Psoas muscle (tissue), 8 donors: ENCODE data around the gene ACAD9. TPM values are rescaled to one million over a fixed set of nuclear protein-coding genes. Genes with fewer than 3 reads are reported as not detected.

Experiments
- ATAC-seq, 4 donors: fragments of 200-7000 bp; cut with Tn5 transposase; one replicate each; pipeline ENCODE4 v1.9.1; 2020; ENCODE audit warnings: moderate library complexity in 3 of 4, mild to moderate bottlenecking in 2 of 4
- DNase-seq, 2 donors: peaks; one replicate each; pipeline ENCODE4 v3.0.0-alpha.2; 2020
- H3K27ac ChIP-seq: fragments of 200-600 bp; one replicate; pipeline ENCODE4 v1.8.0; 2022
- H3K27me3 ChIP-seq, 3 donors: fragments of 200-600 bp in 1 of 3; one replicate each; pipeline versions ENCODE4 v1.6.1 to v1.8.0; 2013 to 2022; ENCODE audit warnings: low read length in 2 of 3, mild to moderate bottlenecking in 2 of 3, moderate library complexity in 1 of 3; ENCODE audit not compliant: insufficient read depth in 3 of 3
- H3K36me3 ChIP-seq, 2 donors: fragments of 200-600 bp in 1 of 2; one replicate each; pipeline versions ENCODE4 v1.6.1 to v1.8.0; 2013 to 2022; ENCODE audit warnings: low read depth in 1 of 2, mild to moderate bottlenecking in 1 of 2, moderate library complexity in 1 of 2; ENCODE audit not compliant: insufficient read depth in 1 of 2
- H3K4me1 ChIP-seq: fragments of 200-600 bp; one replicate; pipeline ENCODE4 v1.8.0; 2022
- H3K4me3 ChIP-seq: fragments of 200-600 bp; one replicate; pipeline ENCODE4 v1.8.0; 2022; ENCODE audit warnings: mild to moderate bottlenecking
- H3K9me3 ChIP-seq: fragments of 200-600 bp; one replicate; pipeline ENCODE4 v1.8.0; 2022
- CTCF ChIP-seq: fragments of 200-600 bp; IDR thresholded peaks from one replicate; pipeline ENCODE4 v1.8.0; 2022; ENCODE audit warnings: antibody characterized with exemption
- WGBS, 3 donors: extraction: QIAGEN DNeasy Blood & Tissue Kit; methylation state at CpG; one replicate each; pipeline versions ENCODE4 v1.1.6 to v1.1.7; 2013; 5-methylcytosine and 5-hydroxymethylcytosine counted together
- intact Hi-C, 2 donors: fragments of 100-400 bp; cut with DNase I; formaldehyde crosslinking; loops; one replicate each; pipeline versions ENCODE4 v1.11.0 to v1.14.2; 2022
- polyA plus RNA-seq, 3 donors: library from polyadenylated mRNA; stranded (reverse); fragments of 200-250 nt; gene quantifications; one replicate each; pipeline ENCODE4 v1.2.3, GENCODE V29; 2013
- total RNA-seq, 4 donors: library from RNA; stranded (reverse); fragmentation: NEBNext Ultra II Directional in 2 of 4; extraction: Animal tissue kit (Norgen Biotek cat#: 25700) in 2 of 4; gene quantifications; one replicate each; pipeline versions ENCODE4 v1.2.1 to v1.2.4, GENCODE V29; 2021 to 2023
- donor health status: healthy with polysubstance abuse.
- donor health status: DM: no; HTN: no; CAD: no; lungs with moderate emphysema.
- donor health status: Bipolar disorder and iron deficiency.
- donor health status: healthy.
- donor health status: DM: yes; HTN: yes; CAD: no.
- donor health status: DM: no; HTN: no; CAD: no.
- donor health status: DM: no; HTN: no; CAD: no.
- donor health status: DM: yes; HTN: yes; CAD: no.

ACAD9 gene
- total and polyA plus RNA-seq, 7 donors: 17.0 to 47.8 (median 29.7) TPM

DNA sequence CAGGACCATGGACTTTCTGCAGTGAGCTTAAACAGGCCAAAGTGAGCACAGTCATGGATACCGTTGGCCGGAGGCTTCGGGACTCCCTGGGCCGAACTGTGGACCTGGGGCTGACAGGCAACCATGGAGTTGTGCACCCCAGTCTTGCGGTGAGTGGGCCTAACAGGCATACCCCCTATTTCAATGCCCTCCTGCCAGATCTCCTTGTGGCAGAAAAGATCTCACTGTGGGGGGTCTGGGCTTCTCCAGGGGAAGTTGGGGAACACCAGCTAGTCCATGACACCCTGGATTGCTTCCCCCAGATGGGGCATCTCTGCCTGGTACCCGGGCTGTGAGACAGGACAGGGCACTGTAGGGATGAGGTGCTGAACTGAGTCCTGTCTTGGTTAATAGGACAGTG lies 29.5 kb downstream of the ACAD9 start:
- TF ChIP-seq CTCF: no peak
- no peaks in the 10 kb centered on the region for H3K9me3 ChIP-seq
- no peak for ATAC-seq
- H3K27me3 ChIP-seq: no peaks in the 10 kb centered on the region
- intact Hi-C loops: no loop called here
- H3K4me3 ChIP-seq: no peak overlapping the region
- DNase-seq: no peak
- no peak overlapping the region for H3K27ac ChIP-seq
- whole genome bisulfite sequencing, 3 donors: 90 to 95% (median 95%) methylated on average over 6 of the region's 6 CpGs
- H3K36me3 ChIP-seq: peaks cover 20 to 100% of the 10 kb centered on the region in 2 donors
- H3K4me1 ChIP-seq: no peaks in the 10 kb centered on the region

DNA sequence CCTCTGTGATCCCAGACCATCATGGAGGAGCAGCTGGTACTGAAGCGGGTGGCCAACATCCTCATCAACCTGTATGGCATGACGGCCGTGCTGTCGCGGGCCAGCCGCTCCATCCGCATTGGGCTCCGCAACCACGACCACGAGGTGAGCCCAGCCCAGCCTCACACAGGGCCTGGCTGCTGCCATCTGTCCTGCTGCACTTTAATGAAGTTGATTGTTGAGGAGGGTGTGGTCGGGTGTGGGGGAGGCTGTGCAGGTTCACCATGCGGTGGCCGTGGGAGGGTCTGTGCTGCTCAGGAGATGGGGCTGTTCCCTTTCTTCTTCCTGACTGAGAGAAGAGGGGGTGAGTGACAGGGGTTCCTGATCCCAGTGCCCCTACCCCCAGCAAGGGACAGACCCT lies 30.6 kb downstream of the ACAD9 start:
- H3K9me3 ChIP-seq: no peaks in the 10 kb centered on the region
- WGBS, 3 donors: 88 to 94% (median 91%) methylated on average over 13 of the region's 13 CpGs
- DNase-seq: no peak
- no peaks in the 10 kb centered on the region for H3K4me1 ChIP-seq
- TF ChIP-seq CTCF: no peak
- intact Hi-C loops: no loop called here
- ATAC-seq: peak in 1 of 4 donors; percentile 8
- no peak overlapping the region for H3K4me3 ChIP-seq
- no peaks in the 10 kb centered on the region for H3K27me3 ChIP-seq
- no peak overlapping the region for H3K27ac ChIP-seq
- peaks cover 15 to 100% of the 10 kb centered on the region in 2 donors for H3K36me3 ChIP-seq

DNA sequence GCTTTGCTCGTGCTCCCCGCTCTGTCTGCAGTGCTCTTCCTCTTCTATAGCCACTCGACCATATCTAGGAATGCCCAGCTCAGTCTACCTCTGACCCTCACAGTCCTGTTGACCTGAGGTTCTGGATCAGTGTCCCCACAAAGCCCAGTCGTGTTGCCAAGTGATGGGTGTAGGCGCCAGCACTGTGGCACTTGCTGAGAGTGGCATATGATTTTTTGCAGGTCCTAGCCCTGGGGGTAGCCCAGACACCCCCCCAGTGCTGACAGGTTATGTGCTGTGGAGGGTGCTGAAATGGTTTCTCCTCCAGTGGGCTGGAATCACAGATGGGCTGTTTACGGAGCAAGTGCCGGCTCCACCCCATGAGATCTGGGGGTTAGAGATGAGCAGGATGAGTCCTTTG lies 32.5 kb downstream of the ACAD9 start:
- no peak for ATAC-seq
- Histone ChIP-seq H3K4me1 (no peaks in the 10 kb centered on the region), H3K27ac (no peak overlapping the region), H3K4me3 (no peak overlapping the region), H3K9me3 (no peaks in the 10 kb centered on the region), H3K36me3 (peaks cover 9 to 100% of the 10 kb centered on the region in 2 donors), H3K27me3 (no peaks in the 10 kb centered on the region)
- TF ChIP-seq CTCF: no peak
- intact Hi-C loops: no loop called here
- 92 to 94% (median 93%) methylated on average over 7 of the region's 7 CpGs for WGBS, 3 donors
- DNase-seq: no peak

- WGBS, 3 donors: 88 to 95% (median 93%) methylated on average over 10 of the region's 10 CpGs
- Histone ChIP-seq H3K27me3 (no peaks in the 10 kb centered on the region), H3K4me1 (no peaks in the 10 kb centered on the region), H3K36me3 (peaks cover 11 to 85% of the 10 kb centered on the region in 2 donors), H3K27ac (no peak overlapping the region), H3K9me3 (no peaks in the 10 kb centered on the region), H3K4me3 (no peak overlapping the region)
- intact Hi-C loops: no loop called here
- no peak for ATAC-seq
- TF ChIP-seq CTCF: no peak
- DNase-seq: no peak
Measured at GRCh38 chr3:128914966-128915645, 35.7 kb downstream of the ACAD9 start.

DNA sequence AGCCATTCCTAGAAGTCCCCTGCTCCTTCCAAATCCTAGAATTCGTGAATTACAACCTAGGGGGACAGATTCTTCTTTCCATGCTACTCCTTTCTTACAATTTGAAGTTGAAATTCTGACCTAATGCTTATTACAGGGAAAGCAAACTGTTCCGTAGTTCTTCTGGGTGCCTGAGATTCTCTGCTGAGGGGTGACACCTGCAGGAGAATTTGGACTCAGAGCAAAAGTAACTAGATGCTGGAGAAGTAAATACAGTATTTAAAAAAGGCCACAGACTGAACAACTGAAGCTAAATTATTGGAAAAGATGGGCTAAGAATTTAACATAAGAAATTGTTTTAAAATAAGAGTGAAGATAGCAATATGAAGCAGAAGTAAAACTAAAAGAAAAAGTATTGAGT lies 37.9 kb downstream of the ACAD9 start:
- no peak overlapping the region for H3K4me3 ChIP-seq
- DNase-seq (no peak), ATAC-seq (no peak)
- no peaks in the 10 kb centered on the region for H3K27me3 ChIP-seq
- H3K27ac ChIP-seq: no peak overlapping the region
- H3K9me3 ChIP-seq: peaks cover 6% of the 10 kb centered on the region
- TF ChIP-seq CTCF: no peak
- H3K36me3 ChIP-seq: peaks cover 11 to 63% of the 10 kb centered on the region in 2 donors
- intact Hi-C loops: no loop called here
- WGBS, 3 donors: 47 to 65% (median 51%) methylated on average over 2 of the region's 2 CpGs
- no peaks in the 10 kb centered on the region for H3K4me1 ChIP-seq
